Amygdala (tissue), 56 donors: ENCODE measurements around the gene IL34.
"Not testable (repeated sequence)": the region's sequence is repeated elsewhere in the genome, so short reads cannot be mapped to it uniquely, and the experiment has no call there.

Source experiments
- DNase-seq, 56 donors: peaks; one replicate each; lab custom pipeline; 2025; lab: John Stamatoyannopoulos, UW

IL34 gene

GRCh38 chr16:70646260-70647241, at the start of gene IL34:
Gene IL34, plus strand, starts transcription at chr16:70646559. Its CDS starts 389 bp downstream, at chr16:70646948.
- DNase-seq, result peak in 10 of 56 donors; percentile 28 to 50 (median 38)

- DNase-seq, result no peak
Observed at GRCh38 chr16:70597135-70597835, 49.1 kb upstream of the IL34 start.

GRCh38 chr16:70598937-70599503, 47.3 kb upstream of the IL34 start:
- no peak for DNase-seq

- DNase-seq, result no peak
Observed at GRCh38 chr16:70600730-70601129, 45.6 kb upstream of the IL34 start.

- DNase-seq, result no peak
Observed at GRCh38 chr16:70601576-70602575, 44.5 kb upstream of the IL34 start.

- no peak for DNase-seq
Observed at GRCh38 chr16:70602831-70603230, 43.5 kb upstream of the IL34 start.

GRCh38 chr16:70604407-70605282, 41.7 kb upstream of the IL34 start:
- DNase-seq, result peak in 1 of 56 donors; percentile 23

GRCh38 chr16:70605283-70605657, 41.1 kb upstream of the IL34 start:
- no peak for DNase-seq

GRCh38 chr16:70608521-70608920, 37.8 kb upstream of the IL34 start:
- no peak for DNase-seq

GRCh38 chr16:70610273-70611223, 35.8 kb upstream of the IL34 start:
- no peak for DNase-seq

GRCh38 chr16:70611224-70611598, 35.1 kb upstream of the IL34 start:
- DNase-seq, result no peak

- no peak for DNase-seq
Observed at GRCh38 chr16:70611785-70612303, 34.5 kb upstream of the IL34 start.

GRCh38 chr16:70612931-70613330, 33.4 kb upstream of the IL34 start:
- DNase-seq, result no peak

- no peak for DNase-seq
Observed at GRCh38 chr16:70614208-70614951, 32.0 kb upstream of the IL34 start.

- DNase-seq, result no peak
Observed at GRCh38 chr16:70615945-70616344, 30.4 kb upstream of the IL34 start.

- DNase-seq, result not testable (repeated sequence)
Observed at GRCh38 chr16:70621864-70622263, 24.5 kb upstream of the IL34 start.

GRCh38 chr16:70627696-70628095, 18.7 kb upstream of the IL34 start:
- DNase-seq, result no peak
